Stimulated activated CD8-positive, alpha-beta memory T cell treated with anti-CD3 and anti-CD28 coated beads, Interleukin-2, amount 100 ng/mL, for 48 hours (primary cell): ENCODE data around the gene TPP1.

ENCODE experiments used
- DNase-seq, 2 donors: peaks; one replicate each; pipeline ENCODE4 v3.0.0-alpha.2; 2020; ENCODE audit warnings: low read depth in 2 of 2

The TPP1 gene

DNA sequence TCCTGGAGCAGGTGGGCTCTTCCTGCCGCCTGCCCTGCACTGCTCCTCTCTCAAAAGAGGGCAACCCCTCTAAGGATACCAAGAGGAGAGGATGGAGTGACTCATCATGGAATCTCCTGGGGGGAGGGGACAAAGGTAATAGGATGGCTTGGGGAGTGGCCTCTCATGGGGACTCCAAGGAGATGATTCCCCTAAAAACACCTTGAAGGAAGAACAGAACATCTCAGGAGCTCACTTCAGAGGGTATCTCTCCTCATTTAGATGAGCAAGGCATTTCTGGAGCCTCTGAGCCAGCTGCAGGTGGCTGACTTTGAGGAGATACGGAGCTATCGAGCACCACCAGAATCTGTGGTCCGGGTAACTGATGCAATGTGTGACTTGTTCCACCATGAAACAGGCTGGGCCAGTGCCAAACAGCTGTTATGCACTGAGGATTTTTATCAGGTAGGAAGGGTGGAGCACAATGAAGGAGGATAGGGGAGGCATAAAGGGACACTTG is 56.1 kb downstream of the TPP1 start:
- DNase-seq, result no peak
